ENCODE results near the gene THAP8.

- TF ChIP-seq EZH2phosphoT487 (IDR thresholded peaks at IDR 0.05; ENCODE audit: borderline replicate concordance): no peak
- no peak for TF ChIP-seq CTCF (conservative IDR thresholded peaks at IDR 0.05; ENCODE audit: low read length)
These were observed 7.5 kb downstream of the THAP8 start for GRCh38 chr19:36046443-36047050.

Measured in Loucy (cell line).